Endometrium (tissue), 2 donors: Measurements from ENCODE around the gene YIF1B.
"Not testable (repeated sequence)": the region's sequence is repeated elsewhere in the genome, so short reads cannot be mapped to it uniquely, and the experiment has no call there.

ENCODE experiments used
- FAIRE-seq: peaks from 2 replicates; lab custom pipeline; 2012; peaks lifted over from hg19 to GRCh38; lab: Jason Lieb, UNC
- donor health status: control.
- donor health status: control.

The YIF1B gene

DNA sequence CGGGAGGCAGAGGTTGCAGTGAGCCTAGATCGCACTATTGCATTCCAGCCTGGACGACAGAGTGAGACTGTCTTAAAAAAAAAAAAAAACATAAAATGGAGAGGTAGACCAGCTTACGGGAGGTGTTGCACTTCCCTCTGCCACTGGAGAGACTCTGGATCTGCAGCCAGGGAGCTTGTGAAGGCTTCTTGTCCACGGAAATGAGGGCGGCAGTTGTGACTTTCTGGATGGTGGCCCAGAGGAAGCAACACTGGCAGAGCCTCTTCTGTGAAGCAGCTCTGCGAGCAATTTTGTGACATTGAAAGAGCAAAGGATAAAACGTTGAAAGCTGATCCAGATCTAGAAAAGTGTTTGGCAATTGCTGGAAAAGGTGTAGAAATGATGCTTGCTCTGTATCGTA is 41.0 kb downstream of the YIF1B start:
- FAIRE-seq, result no peak

DNA sequence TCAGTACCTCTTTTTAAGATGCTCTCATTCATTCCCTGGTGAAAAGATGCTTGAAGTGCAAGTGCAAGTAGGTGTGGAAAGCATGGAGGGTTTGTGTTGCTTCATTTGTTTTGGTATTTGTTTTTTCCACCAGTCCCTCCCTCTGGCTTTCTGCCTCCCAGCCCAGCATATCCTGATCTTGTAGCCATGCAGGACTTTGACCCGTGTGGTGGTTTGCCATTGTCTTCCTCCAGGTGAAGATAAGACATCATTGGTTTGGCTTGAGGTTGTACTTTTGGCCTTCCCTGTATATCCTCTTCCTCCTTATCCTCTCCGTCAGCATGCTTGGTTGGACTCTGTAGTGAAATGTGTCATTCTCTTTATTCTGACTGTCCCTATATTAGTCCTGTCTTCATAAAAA is 42.2 kb downstream of the YIF1B start:
- no peak for FAIRE-seq

DNA sequence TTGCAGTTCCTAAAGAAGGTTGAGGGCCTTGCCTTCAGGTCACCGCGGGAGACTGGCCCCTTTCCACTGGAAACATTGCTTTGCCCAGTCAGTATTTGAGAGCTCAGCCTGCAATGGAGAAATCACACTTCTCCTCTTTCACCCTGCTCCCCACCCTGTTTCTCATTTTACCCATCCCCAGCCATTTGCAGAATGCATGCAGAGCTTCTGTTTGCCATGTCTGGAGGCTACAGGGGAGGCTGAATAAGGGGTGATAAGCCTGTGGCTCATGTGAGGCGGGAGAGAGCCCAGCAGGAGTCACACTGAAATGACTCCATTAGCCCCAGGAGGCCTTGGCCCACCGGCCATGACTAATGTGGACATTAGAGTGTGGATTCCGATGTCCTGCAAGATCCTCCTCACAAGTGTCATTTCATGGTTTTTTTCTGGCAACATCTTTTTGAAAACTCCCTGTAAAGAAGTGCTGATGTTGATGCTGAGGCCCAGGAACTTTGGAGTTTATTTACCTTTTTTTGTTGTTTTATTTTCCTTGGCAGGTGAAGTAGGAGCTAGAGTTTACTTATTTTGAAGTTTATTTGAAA is 45.1 kb downstream of the YIF1B start:
- FAIRE-seq, result no peak

- FAIRE-seq, result no peak
Observed at GRCh38 chr19:38268539-38268938, 47.2 kb downstream of the YIF1B start.

GRCh38 chr19:38267761-38268483 is 47.8 kb downstream of the YIF1B start:
- no peak for FAIRE-seq

GRCh38 chr19:38266981-38267597 is 48.7 kb downstream of the YIF1B start:
- FAIRE-seq, result no peak

GRCh38 chr19:38265921-38266429 is 49.8 kb downstream of the YIF1B start:
- FAIRE-seq, result no peak

DNA sequence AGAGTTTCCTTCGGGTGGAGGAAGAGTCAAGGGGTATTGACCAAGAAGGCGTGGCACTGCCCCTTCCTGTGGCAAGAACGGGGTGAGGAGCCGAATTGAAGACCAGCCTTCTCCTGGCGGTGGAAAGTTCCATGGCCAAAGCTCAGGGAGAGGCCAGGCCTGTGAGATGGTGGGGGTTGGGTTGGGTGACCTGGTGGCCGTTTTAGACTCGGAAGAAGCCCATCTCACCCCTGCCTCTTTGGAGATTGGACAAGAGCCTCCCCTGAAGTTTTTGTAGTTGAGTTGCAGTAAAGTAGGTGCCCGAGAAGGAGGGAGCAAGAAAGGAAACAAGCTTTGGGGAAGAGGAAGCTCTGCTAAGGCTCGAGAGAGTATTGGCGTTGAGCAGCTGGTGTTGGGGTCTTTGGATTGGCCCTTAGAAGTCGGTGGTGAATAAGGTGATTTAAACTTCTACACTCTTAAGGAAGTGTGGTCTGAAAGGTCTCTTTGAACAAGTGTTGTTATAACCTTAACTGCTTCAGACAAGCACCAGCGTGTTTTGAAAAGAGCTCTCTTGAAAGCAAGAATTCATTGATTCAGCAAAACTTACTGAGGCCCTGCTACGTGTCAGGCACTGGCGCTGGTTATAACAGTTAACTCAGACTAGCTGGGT is 50.4 kb downstream of the YIF1B start:
- no peak for FAIRE-seq

DNA sequence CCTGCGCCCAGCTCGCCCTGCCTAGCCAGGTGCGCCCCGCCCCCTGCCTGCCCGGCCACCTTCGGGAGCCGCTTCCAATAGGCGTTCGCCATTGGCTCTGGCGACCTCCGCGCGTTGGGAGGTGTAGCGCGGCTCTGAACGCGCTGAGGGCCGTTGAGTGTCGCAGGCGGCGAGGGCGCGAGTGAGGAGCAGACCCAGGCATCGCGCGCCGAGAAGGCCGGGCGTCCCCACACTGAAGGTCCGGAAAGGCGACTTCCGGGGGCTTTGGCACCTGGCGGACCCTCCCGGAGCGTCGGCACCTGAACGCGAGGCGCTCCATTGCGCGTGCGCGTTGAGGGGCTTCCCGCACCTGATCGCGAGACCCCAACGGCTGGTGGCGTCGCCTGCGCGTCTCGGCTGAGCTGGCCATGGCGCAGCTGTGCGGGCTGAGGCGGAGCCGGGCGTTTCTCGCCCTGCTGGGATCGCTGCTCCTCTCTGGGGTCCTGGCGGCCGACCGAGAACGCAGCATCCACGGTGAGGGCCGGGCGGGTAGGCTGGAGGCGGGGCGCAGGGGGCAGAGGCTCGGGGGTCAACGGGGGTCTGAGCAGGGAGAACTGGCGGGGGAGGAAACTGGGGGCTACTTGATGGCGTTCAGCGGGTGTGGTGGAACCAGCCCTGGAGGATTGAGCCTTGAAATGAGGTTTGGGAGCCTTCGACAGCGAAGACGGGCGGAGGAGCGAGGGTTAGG is 51.1 kb downstream of the YIF1B start, which contains the start of gene SPINT2:
Gene SPINT2, plus strand, starts transcription at position 88 of the 727 bp plus-strand sequence. Its CDS starts 320 bp downstream, at position 408.
- no peak for FAIRE-seq

DNA sequence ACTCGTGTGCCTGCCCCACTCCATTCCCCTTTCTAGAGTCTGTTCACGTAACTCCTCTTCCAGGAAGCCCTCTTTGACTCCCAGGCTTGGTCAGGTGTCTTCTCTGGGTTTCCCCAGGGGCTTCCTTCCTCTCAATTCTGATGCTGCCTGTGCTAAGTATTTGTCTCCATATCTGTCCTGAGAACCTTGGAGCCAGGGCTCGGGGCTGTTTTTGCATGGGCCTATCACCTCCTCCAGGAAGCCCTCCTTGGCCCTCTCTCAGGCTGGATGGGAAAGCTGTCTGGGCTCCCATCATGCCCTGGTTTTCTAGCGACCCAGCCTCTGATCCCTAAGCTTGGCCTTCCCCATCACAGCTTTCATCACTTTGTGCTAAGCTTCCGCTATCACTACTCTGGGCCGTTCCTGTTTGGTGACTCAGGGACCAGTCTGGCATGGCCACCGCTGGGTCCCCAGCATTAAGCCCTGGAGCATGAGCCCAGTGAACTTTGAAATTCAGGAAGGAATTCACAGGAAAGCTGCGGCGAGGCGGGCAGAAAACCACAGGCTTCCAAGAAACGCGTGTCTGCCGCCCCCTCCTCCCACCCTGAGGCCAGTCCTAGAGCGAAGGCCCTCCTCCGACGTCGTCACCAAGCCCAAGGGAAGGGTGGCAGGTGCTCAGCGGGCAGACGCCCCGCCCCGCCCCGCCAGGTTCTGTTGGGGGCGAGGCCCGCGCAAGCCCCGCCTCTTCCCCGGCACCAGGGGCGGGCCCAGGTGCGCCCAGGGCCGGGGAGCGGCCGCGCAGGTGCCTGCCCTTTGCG is 51.9 kb downstream of the YIF1B start:
- FAIRE-seq, result no peak

DNA sequence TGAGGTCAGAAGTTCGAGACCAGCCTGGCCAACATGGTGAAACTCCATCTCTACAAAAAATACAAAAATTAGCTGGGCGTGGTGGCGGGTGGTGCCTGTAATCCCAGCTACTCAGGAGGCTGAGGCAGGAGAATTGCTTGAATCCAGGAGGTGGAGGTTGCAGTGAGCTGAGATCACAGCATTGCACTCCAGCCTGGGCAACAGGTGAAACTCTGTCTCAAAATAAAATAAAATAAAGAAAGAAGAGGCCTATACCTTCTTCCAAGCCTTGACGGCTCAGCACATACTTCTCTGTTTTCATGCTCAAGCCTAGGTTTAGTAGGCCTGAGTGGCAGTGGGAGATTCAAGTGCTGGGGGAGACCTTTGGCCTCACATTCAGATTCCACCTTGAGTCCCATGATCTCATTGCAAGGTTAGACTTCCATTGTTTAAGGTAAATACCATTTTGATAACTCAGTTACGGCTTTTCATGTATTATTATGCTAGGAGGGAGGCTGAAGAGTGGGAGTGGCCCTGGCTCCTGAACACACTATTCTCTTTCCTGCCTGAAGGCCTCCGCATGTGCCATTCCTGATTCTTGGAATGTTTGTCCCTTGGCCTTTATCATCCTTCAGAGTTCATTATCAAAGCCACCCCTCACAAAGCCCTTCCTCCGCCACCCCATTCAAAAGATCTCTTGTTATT is 53.0 kb downstream of the YIF1B start:
- FAIRE-seq, result no peak

DNA sequence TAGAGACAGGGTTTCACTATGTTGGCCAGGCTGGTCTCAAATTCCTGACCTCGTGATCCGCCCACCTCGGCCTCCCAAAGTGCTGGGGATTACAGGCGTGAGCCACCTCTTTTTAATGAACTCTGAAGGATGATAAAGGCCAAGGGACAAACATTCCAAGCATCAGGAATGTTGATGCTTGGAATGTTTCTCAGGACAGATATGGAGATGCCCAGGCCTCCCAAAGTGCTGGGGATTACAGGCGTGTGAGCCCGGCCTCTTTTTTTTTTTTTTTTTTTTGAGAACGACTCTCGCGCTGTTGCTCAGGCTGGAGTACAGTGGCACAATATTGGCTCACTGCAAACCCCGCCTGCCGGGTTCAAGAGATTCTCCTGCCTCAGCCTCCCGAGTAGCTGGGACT is 53.8 kb downstream of the YIF1B start:
- not testable (repeated sequence) for FAIRE-seq

DNA sequence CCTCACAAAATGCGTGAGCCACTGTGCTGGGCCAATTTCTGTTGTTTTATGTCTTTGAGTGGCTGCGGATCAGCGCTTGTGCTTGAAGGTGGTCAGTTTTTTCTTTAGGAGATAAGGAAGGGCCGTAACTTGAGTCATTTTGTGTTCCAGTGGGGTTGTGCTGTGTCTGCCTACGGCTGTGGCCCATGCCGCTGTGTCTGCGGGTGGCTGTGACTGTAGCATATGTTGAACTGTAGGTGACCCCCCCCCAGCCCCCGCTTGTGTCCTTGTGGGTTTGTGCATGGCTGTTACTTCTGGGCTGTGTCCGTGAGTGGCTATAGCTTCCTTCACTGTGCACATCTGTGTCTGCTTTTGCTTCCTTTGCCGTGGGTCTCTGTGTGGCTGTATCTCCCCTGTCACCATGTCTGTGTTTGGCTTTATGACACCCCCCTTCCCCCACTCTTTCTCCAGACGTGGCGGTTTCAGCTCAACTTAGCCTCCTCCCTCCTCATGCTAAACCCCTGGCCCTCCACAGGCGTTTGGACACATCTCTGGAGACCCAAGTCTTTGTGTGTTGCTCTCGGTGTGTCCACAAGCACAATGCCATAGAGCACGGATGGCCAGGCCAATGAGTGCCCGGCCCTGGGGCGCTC is 60.2 kb downstream of the YIF1B start:
- no peak for FAIRE-seq

GRCh38 chr19:38253788-38254187 is 62.0 kb downstream of the YIF1B start:
- no peak for FAIRE-seq
